Naive thymus-derived CD4-positive, alpha-beta T cell (primary cell): ENCODE results near the gene NKRF. TPM values are rescaled to one million over a fixed set of nuclear protein-coding genes. Genes with fewer than 3 reads are reported as not detected.

Experiments
- ATAC-seq: fragments of 150-1000 bp; cut with Tn5 transposase; 2 replicates; pipeline ENCODE4 v1.10.0; 2021; ENCODE audit warnings: mild to moderate bottlenecking, moderate library complexity
- CTCF ChIA-PET: fragments of 350-600 bp; sonication (Branson Sonifier 250); formaldehyde crosslinking; loops from one replicate; lab custom pipeline; 2021; ENCODE audit warnings: antibody characterized with exemption; lab: Charles Lee
- POLR2A ChIA-PET: fragments of 350-600 bp; sonication (Branson Sonifier 250); formaldehyde crosslinking; loops from one replicate; lab custom pipeline; 2021; ENCODE audit warnings: antibody characterized with exemption, inconsistent platforms; lab: Charles Lee
- DNase-seq, 9 donors: peaks; one replicate each; pipeline versions ENCODE4 v3.0.0 to v3.0.0-alpha.2; 2020 to 2022; ENCODE audit warnings: mixed read lengths in 1 of 9
- H3K27ac ChIP-seq: one replicate; pipeline ENCODE4 v1.7.0; 2013; ENCODE audit warnings: mild to moderate bottlenecking, low read depth, low read length, moderate library complexity
- H3K27me3 ChIP-seq, 2 donors: one replicate each; pipeline ENCODE4 v1.7.0; 2013; ENCODE audit warnings: low read length in 2 of 2, mild to moderate bottlenecking in 2 of 2, moderate library complexity in 2 of 2; ENCODE audit not compliant: control insufficient read depth in 2 of 2, insufficient read depth in 2 of 2
- H3K36me3 ChIP-seq, 3 experiments: 1 replicate in 2 of 3; 2 replicates in 1 of 3; pipeline ENCODE4 v1.7.0; 2013; ENCODE audit warnings: low read length in 3 of 3, mild to moderate bottlenecking in 3 of 3, moderate library complexity in 1 of 3; ENCODE audit not compliant: insufficient read depth in 3 of 3, control insufficient read depth in 2 of 3
- H3K4me1 ChIP-seq, 2 donors: one replicate each; pipeline ENCODE4 v1.7.0; 2013; ENCODE audit warnings: low read length in 2 of 2, mild to moderate bottlenecking in 2 of 2, moderate library complexity in 1 of 2; ENCODE audit not compliant: control insufficient read depth in 2 of 2, insufficient read depth in 2 of 2
- H3K4me3 ChIP-seq: 2 replicates; pipeline ENCODE4 v1.7.0; 2013; ENCODE audit warnings: mild to moderate bottlenecking, low read length
- H3K9me3 ChIP-seq, 3 experiments: 1 replicate in 2 of 3; 2 replicates in 1 of 3; pipeline ENCODE4 v1.7.0; 2013; ENCODE audit warnings: low read length in 3 of 3; ENCODE audit not compliant: control insufficient read depth in 2 of 3
- H3K27ac Mint-ChIP-seq, 9 donors: one replicate each; pipeline ENCODE4 v1.8.0; 2020 to 2022; ENCODE audit warnings: mixed read lengths in 9 of 9, mild to moderate bottlenecking in 8 of 9, moderate library complexity in 5 of 9, inconsistent platforms in 2 of 9
- H3K27me3 Mint-ChIP-seq, 5 donors: one replicate each; pipeline ENCODE4 v1.8.0; 2021 to 2022; ENCODE audit warnings: mixed read lengths in 5 of 5, mild to moderate bottlenecking in 1 of 5
- H3K36me3 Mint-ChIP-seq, 5 donors: one replicate each; pipeline ENCODE4 v1.8.0; 2020 to 2022; ENCODE audit warnings: mixed read lengths in 5 of 5, mild to moderate bottlenecking in 3 of 5, inconsistent platforms in 1 of 5
- H3K4me1 Mint-ChIP-seq, 7 donors: one replicate each; pipeline ENCODE4 v1.8.0; 2020 to 2022; ENCODE audit warnings: mixed read lengths in 7 of 7, mild to moderate bottlenecking in 3 of 7, inconsistent platforms in 1 of 7
- H3K4me3 Mint-ChIP-seq, 10 donors: one replicate each; pipeline ENCODE4 v1.8.0; 2020 to 2022; ENCODE audit warnings: mild to moderate bottlenecking in 10 of 10, mixed read lengths in 10 of 10, moderate library complexity in 6 of 10, inconsistent platforms in 2 of 10
- H3K9me3 Mint-ChIP-seq, 11 donors: one replicate each; pipeline ENCODE4 v1.8.0; 2020 to 2022; ENCODE audit warnings: mixed read lengths in 11 of 11, mild to moderate bottlenecking in 4 of 11, inconsistent platforms in 1 of 11, moderate library complexity in 1 of 11
- intact Hi-C, 2 donors: fragments of 100-400 bp; cut with micrococcal nuclease; formaldehyde crosslinking; loops; one replicate each; pipeline ENCODE4 v1.15.1; 2023
- polyA plus RNA-seq, 2 donors: library from polyadenylated mRNA; unstranded; fragments of 300-500 nt; fragmentation: Illumina TruSeq; gene quantifications; one replicate each; pipeline ENCODE4 v1.2.3, GENCODE V29; 2021
- total RNA-seq, 6 experiments: library from RNA in 5 of 6; stranded (reverse) in 5 of 6; gene quantifications; 1 replicate in 5 of 6; 2 replicates in 1 of 6; pipeline ENCODE4 v1.2.3 and lab custom pipeline; 2021 to 2026

The NKRF gene
- total and polyA plus RNA-seq, 7 experiments from 2014 or later = 5.2 to 16.4 (median 12.3) TPM

DNA sequence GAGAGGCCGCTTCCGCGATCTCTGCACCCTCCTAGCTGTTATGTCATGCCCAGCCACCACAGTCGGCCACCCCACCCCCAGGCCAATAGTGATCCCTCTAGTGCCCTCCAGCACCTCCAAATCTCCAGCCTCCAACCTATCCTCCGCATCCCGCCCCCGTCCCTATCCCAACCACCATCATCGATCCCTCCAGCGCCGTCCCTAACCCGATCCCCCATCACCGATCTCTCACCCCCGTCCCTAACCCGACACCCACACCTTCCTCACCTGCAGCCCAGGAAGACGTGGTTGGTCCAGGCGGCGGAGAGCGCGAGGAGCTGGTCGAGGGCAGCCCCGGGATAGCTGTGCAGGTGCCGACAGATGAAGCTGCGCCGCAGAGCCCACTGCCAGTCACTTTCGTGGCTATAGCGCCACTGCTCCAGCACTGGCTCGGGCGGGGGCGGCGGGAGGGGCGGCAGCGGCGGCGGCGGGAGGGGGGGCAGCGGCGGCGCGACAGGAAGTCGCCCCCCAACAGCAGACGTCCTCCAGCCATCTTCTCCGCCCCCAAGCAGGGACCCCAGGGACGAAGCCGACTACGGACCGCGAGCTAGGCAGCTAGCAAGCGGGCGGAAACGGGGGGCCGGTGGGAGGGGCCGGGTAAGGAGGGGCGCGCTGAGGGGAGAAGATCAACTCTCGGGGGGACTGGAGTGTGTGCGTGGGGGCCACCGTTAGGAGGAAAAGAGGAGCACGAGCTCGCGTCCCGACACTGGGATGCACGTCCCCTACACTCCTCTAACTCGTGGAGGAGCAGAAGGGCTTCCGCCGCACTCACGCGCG is 552 bp downstream of the NKRF start:
- peaks cover 0 to 11% (median 4%) of the 10 kb centered on the region in 5 donors for H3K36me3 Mint-ChIP-seq
- H3K27ac Mint-ChIP-seq = peak overlapping the region; percentile 91 to 99 (median 98)
- POLR2A ChIA-PET = interaction anchor here (0.5 to 3.2 kb wide), 24 partner anchors 9 to 268 kb away, joined by 3 to 17 read pairs (median 4); partner anchors contain the start of genes NDUFA1, RNF113A, RPL39 and SEPTIN6
- Histone ChIP-seq H3K4me1 (peaks cover 5 to 11% of the 10 kb centered on the region in 2 donors), H3K27me3 (no peaks in the 10 kb centered on the region), H3K27ac (peak overlapping the region; percentile 90), H3K36me3 (no peaks in the 10 kb centered on the region), H3K9me3 (no peaks in the 10 kb centered on the region), H3K4me3 (peak overlapping the region; percentile 71)
- peak overlapping the region; percentile 93 to 100 (median 94) for H3K4me3 Mint-ChIP-seq
- intact Hi-C loops = loop anchor here (1.0 to 5.0 kb wide), 15 partner anchors 10 to 267 kb away; partner anchors contain the start of genes NDUFA1 (in 2 of the 2), RNF113A (in 2 of the 2), RPL39 (in 2 of the 2) and STEEP1 (in 2 of the 2)
- H3K27me3 Mint-ChIP-seq = peaks cover 0 to 4% (median 0%) of the 10 kb centered on the region in 5 donors
- ATAC-seq (peak; percentile 65), DNase-seq (peak in 5 of 9 donors; percentile 9 to 60 (median 39))
- CTCF ChIA-PET = no interaction called here
- peaks cover 6 to 48% (median 39%) of the 10 kb centered on the region in 7 donors for H3K4me1 Mint-ChIP-seq
- peaks cover 0 to 6% (median 0%) of the 10 kb centered on the region in 11 donors for H3K9me3 Mint-ChIP-seq

DNA sequence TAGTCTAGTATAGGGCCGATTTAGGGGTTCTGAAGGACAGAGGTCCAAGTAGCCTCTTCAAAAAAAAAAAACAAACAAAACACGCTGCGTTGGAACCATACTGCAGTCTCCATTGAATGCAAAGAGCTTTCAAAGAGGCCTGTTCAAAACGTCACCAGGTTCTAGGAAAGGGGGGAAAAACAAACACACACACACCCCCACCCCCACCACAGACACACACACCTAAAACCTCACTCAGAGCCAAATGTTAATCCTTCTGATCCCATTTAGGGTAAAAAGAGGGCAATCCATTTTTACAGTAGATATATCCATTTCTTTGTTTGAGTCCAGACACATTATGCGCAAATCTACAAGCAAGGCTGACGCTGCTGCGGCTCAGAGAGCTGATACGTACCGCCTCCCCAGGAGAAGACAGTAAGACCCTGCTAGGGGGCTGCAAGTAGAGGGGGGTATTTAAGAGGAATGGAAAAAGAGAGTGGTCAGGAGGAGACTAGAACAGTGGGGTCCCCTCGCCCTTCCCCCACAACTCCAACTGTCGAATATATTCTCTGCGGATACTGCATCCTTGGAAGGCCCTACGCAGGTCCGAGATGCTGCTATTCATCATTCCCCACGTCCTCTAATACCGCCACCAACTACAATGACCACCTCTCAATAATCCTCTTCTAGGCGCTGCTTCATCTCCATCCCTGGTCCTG is 1.3 kb downstream of the NKRF start:
- ChIA-PET POLR2A (interaction anchor here (0.6 to 3.2 kb wide), 12 partner anchors 12 to 1075 kb away, joined by 3 to 17 read pairs (median 4); partner anchors contain the start of genes NDUFA1, RNF113A, SLC25A5 and UBE2A), CTCF (no interaction called here)
- Mint-ChIP-seq H3K36me3 (peaks cover 0 to 11% (median 4%) of the 10 kb centered on the region in 5 donors), H3K27me3 (peaks cover 0 to 4% (median 0%) of the 10 kb centered on the region in 5 donors), H3K9me3 (peaks cover 0 to 2% (median 0%) of the 10 kb centered on the region in 11 donors), H3K27ac (peak overlapping the region; percentile 81 to 98 (median 95)), H3K4me1 (peaks cover 6 to 41% (median 35%) of the 10 kb centered on the region in 7 donors), H3K4me3 (peak overlapping the region; percentile 90 to 100 (median 94))
- Histone ChIP-seq H3K4me1 (peaks cover 5 to 11% of the 10 kb centered on the region in 2 donors), H3K27ac (peak overlapping the region; percentile 90), H3K4me3 (peak overlapping the region; percentile 71), H3K36me3 (no peaks in the 10 kb centered on the region), H3K27me3 (no peaks in the 10 kb centered on the region), H3K9me3 (no peaks in the 10 kb centered on the region)
- DNase-seq (peak in 1 of 9 donors; percentile 26), ATAC-seq (no peak)
- intact Hi-C loops = loop anchor here (2.0 to 5.0 kb wide), 3 partner anchors 30 to 267 kb away; partner anchors contain the start of genes NDUFA1 (in 2 of the 2), RNF113A (in 2 of the 2) and UBE2A (in 1 of the 2)

DNA sequence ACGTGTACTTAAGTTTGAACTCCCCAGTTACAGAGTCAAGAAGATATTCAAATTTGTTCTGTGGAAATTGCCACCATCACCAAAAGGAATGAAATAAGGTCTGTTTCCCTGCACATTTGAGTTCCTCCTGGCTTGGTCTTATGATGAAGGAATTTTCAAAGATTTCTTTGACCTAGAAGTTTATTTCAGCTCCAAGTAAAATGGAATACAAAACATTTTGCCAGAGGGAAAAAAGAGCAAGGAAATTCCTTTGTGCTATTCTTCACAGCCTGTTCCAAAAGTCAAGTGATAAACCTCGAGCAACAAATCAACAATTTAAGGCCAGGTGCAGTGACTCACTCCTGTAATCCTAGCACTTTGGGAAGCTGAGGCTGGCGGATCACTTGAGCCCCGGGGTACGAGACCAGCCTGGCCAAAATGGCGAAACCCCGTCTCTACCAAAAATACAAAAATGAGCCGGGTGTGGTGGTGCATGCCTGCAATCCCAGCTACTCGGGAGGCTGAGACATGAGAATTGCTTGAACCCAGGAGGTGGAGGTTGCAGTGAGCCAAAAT is 3.4 kb downstream of the NKRF start:
- H3K4me3 Mint-ChIP-seq = no peak overlapping the region
- no peak overlapping the region for H3K27ac Mint-ChIP-seq
- no peaks in the 10 kb centered on the region for H3K27me3 Mint-ChIP-seq
- POLR2A ChIA-PET = interaction anchor here (1.7 kb wide), 1 partner anchor 28 kb away, joined by 4 read pairs; the partner anchor contains the start of gene UBE2A
- Histone ChIP-seq H3K4me3 (no peak overlapping the region), H3K27me3 (no peaks in the 10 kb centered on the region), H3K4me1 (peaks cover 5 to 11% of the 10 kb centered on the region in 2 donors), H3K9me3 (no peaks in the 10 kb centered on the region), H3K36me3 (no peaks in the 10 kb centered on the region), H3K27ac (no peak overlapping the region)
- no peak for ATAC-seq
- CTCF ChIA-PET = interaction anchor here (0.7 to 1.5 kb wide), 2 partner anchors 11 to 26 kb away, joined by 3 to 4 read pairs; no protein-coding TSS in a partner anchor
- no peak for DNase-seq
- H3K9me3 Mint-ChIP-seq = peaks cover 0 to 2% (median 0%) of the 10 kb centered on the region in 11 donors
- H3K36me3 Mint-ChIP-seq = peaks cover 0 to 17% (median 7%) of the 10 kb centered on the region in 5 donors
- H3K4me1 Mint-ChIP-seq = peaks cover 6 to 43% (median 39%) of the 10 kb centered on the region in 7 donors
- intact Hi-C loops = no loop called here

DNA sequence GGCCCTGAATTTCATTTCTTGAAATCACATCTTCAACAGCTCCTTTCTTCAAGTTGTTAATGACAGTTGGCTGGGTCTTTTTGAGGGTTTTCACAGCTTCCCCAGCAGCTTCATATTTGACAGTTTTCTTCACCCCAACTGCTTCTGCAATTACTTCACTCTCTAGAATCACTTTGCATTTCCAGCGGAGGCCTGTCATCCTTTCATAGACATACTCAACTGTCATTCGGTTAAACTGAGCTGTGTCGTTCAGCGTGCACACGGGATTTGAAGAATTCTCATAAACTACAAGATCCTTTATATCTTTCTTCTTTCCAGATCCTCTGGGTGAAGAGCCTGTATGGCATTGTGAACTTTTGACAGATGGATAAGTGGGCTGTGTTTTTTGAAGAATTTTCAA is 16.4 kb downstream of the NKRF start:
- peaks cover 0 to 42% (median 4%) of the 10 kb centered on the region in 5 donors for H3K36me3 Mint-ChIP-seq
- Histone ChIP-seq H3K27ac (no peak overlapping the region), H3K4me3 (no peak overlapping the region), H3K9me3 (no peaks in the 10 kb centered on the region), H3K27me3 (no peaks in the 10 kb centered on the region), H3K36me3 (peaks cover 0 to 12% (median 0%) of the 10 kb centered on the region in 3 experiments), H3K4me1 (no peaks in the 10 kb centered on the region)
- DNase-seq (no peak), ATAC-seq (no peak)
- H3K9me3 Mint-ChIP-seq = no peaks in the 10 kb centered on the region
- POLR2A ChIA-PET = interaction anchor here (1.2 kb wide), 1 partner anchor 16 kb away, joined by 3 read pairs; no protein-coding TSS in a partner anchor
- CTCF ChIA-PET = interaction anchor here (1.1 kb wide), 1 partner anchor 143 kb away, joined by 3 read pairs; no protein-coding TSS in a partner anchor
- no peaks in the 10 kb centered on the region for H3K27me3 Mint-ChIP-seq
- no peak overlapping the region for H3K4me3 Mint-ChIP-seq
- intact Hi-C loops = no loop called here
- peak overlapping the region in 1 of 9 donors; percentile 42 for H3K27ac Mint-ChIP-seq
- H3K4me1 Mint-ChIP-seq = peaks cover 0 to 5% (median 0%) of the 10 kb centered on the region in 7 donors

DNA sequence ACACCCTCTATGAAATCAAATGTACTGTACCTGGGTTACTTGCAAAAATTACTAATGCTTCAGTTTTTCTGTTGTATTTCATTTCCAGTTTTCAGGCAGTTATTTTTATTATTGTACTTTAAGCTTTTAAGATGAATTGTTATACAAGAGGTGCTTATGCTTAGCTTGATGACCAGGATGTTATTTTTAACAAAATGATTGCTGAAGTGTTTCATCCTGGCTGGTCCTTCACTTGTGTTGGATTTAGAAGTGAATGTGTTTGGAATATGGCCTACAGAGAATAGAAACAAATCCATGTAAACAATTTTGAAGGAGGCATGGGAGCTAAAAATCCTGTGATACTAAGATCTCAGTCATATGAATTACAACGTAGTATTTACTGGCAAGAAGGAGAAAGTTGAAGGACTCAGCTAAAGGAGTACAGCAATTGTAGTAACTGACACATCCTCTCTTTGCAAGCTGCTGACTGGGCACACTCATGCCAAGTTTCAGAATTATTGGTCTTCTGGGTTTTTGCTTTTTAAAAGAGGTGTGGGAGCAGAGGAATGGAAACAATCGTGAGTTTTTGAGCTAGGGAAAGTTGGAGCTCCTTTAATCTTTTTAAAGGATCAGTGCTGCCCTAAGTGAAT is 22.7 kb downstream of the NKRF start:
- no peaks in the 10 kb centered on the region for H3K9me3 Mint-ChIP-seq
- H3K4me3 ChIP-seq = no peak overlapping the region
- intact Hi-C loops = no loop called here
- ATAC-seq = no peak
- no peaks in the 10 kb centered on the region for H3K27me3 ChIP-seq
- CTCF ChIA-PET = interaction anchor here (0.7 kb wide), 2 partner anchors 114 to 202 kb away, joined by 3 read pairs; no protein-coding TSS in a partner anchor
- H3K4me1 Mint-ChIP-seq = peaks cover 0 to 20% (median 10%) of the 10 kb centered on the region in 7 donors
- H3K36me3 Mint-ChIP-seq = peaks cover 0 to 13% (median 0%) of the 10 kb centered on the region in 5 donors
- no peaks in the 10 kb centered on the region for H3K9me3 ChIP-seq
- no peak overlapping the region for H3K4me3 Mint-ChIP-seq
- no peak overlapping the region for H3K27ac ChIP-seq
- H3K27me3 Mint-ChIP-seq = no peaks in the 10 kb centered on the region
- no peaks in the 10 kb centered on the region for H3K36me3 ChIP-seq
- no peak for DNase-seq
- peak overlapping the region in 3 of 9 donors; percentile 33 to 40 (median 36) for H3K27ac Mint-ChIP-seq
- POLR2A ChIA-PET = interaction anchor here (0.6 to 1.4 kb wide), 3 partner anchors 8 to 22 kb away, joined by 3 to 7 read pairs (median 5); no protein-coding TSS in a partner anchor
- H3K4me1 ChIP-seq = no peaks in the 10 kb centered on the region
